Skin epidermis (tissue), 12 donors: ENCODE results near the gene PIGR.

Source experiments
- H3K27ac ChIP-seq, 21 experiments: fragments of 200-600 bp; sonication (generic) in 11 of 21; one replicate each; pipeline ENCODE4 v1.5.0; 2020; ENCODE audit warnings: mild to moderate bottlenecking in 3 of 21, inconsistent platforms in 2 of 21, moderate library complexity in 2 of 21
- H3K4me3 ChIP-seq, 7 experiments: fragments of 200-600 bp; sonication (generic) in 2 of 7; one replicate each; pipeline ENCODE4 v1.5.0; 2020; ENCODE audit warnings: inconsistent platforms in 2 of 7, mild to moderate bottlenecking in 2 of 7, moderate library complexity in 1 of 7

PIGR gene

DNA sequence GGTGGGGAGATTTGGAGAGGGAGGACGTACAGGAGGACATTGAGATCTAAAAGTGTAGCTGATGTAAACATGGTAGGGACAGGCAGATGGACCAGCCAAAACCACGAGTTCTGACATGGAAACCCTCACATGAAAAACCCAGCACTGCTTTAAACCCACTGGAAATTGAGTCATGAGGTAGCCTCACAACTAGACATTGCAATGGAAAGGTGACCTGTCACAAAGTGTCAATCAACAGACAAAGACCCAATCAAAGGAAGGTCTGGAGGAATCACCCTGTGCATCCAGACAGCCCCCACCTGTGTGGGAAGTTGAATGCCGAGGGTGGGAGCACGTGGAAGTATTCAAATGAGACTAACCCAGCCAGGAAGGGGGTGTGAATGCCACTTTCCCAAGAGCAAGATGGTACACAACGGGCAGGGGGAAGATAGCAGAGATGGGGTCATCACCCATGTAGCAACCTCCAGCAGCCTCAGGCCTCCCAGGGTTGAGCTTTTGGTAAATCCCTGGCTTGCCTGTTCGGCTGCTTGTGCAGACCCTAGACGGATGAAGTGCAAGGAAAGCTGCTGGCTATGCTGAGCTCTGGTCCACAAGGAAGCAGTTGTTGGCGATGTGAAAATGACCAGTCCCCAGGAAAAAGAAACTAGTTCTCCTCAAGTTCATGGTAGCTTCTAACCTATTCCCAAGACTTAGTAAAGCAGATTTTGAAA is 30.1 kb downstream of the PIGR start:
- H3K4me3 ChIP-seq: no peak overlapping the region
- peak overlapping the region in 1 of 21 experiments; percentile 3 for H3K27ac ChIP-seq

DNA sequence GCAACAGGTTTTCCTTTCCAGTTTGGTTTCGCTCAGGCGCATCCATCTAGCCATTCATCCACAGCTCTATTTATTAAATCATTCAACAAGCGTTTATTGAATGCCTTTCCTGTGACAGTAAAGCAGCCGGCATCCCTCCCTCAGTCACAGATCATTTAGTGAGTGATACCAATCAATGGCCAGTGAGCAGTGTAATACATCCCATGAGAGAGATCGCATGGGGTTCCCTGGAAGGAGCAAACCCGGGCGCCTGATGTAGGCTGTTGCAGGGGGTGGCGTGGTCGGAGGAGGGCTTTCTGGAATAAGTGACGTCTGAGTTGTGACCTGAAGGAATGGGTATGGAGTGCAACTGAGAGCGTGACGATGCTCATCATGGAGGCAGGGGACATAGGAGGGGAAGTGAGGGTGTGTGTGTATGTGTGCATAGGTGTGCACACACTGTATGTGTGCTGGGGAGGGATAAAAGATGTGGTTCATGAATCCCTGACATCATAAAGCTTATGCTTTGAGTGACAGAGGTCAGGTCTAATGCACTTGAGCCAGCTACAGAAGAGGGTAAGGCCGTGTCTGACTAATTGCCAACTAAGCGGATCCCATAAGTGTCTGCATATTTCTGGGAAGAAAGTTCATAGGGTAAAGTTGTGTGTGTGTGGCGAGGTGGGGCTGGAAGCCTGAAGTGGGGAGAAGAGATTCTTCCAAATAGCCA is 31.1 kb downstream of the PIGR start:
- no peak overlapping the region for H3K4me3 ChIP-seq
- H3K27ac ChIP-seq: no peak overlapping the region

DNA sequence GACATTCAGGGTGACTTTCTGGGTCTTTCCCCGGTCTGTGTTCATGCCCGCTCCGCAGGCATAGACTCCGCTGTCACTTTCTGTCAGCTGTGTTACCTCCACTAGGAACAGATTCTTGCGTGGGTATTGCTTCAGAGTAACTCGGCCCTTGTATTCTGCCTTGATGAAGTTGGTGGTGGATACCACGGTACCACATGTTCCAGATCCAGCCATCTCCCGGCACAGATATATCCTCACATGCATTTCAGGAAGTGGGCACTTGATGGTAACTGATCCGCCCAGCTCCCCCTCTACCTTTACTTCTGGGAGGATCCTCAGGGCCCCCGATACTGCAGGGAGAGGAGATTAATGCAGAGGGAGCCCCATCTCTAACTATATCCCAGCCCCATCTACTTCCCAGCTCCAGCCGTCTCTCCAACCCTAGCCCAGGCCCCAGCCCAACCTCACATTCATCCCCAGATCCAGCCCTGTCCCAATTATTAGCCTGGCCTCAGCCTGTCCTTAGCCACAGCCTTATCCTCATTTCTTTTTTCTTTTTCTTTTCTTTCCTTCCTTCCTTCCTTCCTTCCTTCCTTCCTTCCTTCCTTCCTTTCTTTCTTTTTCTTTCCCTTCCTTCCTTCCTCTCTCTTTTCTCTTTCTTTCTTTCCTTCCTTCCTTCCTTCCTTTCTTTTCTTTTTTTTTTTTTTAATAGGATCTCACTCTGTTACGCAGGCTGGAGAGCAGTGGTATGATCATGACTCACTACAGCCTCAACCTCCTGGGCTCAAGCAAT is 32.3 kb downstream of the PIGR start:
- H3K27ac ChIP-seq: no peak overlapping the region
- no peak overlapping the region for H3K4me3 ChIP-seq

DNA sequence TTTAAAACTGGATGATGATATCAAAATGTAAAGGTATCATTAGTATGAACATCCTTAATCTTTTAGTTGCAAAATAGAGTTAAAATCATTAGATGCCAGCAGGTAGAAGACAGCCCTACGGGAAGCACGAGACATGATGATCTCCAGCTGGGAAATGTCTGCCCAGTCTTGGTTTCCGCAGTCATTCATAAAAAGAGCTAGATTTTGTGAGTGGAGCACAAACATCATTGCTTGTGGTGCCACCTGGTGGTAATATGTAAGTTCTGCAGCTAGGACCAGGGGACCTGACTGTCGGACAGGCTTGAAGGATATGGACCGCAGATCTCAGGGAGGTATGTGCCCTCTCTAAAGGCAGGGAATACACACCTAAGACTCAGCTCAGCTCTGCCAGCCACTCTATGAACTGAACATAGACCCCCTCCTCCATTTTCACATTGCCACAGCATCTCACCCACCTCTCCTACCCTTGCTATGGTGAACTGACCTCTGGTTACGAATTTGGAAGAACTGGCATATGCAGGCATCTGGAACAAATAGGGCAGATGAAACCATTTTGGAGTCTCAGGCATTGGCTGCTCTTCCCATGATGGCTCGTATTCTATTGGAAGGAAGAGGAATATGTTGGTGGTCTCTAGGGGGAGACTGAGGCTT is 33.7 kb downstream of the PIGR start:
- H3K4me3 ChIP-seq: no peak overlapping the region
- no peak overlapping the region for H3K27ac ChIP-seq

DNA sequence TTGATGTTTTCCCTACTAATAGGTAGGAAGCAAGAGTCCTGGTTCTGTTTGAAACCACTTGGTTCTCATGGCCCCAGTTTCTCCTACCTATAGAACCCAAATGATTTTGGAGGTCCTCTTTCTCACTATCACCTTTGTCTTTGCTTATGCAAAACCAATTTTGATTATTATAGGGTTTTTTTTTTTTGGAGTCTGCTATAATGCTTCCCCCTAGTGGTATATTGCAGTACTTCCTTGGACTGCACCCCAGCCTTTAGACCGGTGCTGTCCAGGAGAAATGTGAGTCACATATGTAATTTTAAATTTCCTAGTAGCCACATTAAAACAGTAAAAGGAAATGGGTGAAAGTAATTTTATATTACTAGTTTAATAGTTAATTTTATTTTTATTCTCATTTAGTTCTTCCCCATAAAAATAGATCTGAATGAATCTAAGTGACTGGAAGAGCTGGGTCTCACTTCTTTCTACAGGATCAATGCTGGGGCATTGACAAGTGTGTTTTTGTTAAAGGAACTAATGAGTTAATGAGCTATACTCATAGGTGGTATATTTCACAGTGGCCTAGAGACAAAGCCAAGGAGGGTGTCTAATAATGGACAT is 35.1 kb downstream of the PIGR start:
- no peak overlapping the region for H3K27ac ChIP-seq
- no peak overlapping the region for H3K4me3 ChIP-seq

DNA sequence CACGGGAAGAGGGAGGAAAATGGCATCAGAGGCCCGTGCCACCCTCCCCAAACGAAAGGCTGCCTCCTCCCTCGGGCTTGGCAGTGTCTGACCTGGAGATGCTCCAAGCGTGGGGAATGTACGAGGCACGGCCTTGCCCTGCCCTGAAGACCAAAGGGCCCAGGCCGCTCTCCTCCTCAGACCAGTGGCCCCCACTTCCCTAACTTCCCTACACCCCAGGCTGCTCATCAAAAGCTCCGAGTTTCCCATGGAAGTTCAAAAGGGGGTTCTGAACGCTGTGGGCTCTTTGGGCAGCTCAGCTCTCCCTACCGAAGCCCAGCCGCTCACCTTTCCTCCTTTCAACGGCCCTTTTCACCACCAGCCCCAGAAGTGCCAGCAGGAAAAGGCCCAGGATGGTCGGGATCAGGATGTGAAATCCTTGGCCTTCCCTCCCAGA is 36.4 kb downstream of the PIGR start:
- Histone ChIP-seq H3K4me3 (peak overlapping the region; percentile 25 to 46 (median 42)), H3K27ac (peak overlapping the region in 16 of 21 experiments; percentile 22 to 85 (median 66))

DNA sequence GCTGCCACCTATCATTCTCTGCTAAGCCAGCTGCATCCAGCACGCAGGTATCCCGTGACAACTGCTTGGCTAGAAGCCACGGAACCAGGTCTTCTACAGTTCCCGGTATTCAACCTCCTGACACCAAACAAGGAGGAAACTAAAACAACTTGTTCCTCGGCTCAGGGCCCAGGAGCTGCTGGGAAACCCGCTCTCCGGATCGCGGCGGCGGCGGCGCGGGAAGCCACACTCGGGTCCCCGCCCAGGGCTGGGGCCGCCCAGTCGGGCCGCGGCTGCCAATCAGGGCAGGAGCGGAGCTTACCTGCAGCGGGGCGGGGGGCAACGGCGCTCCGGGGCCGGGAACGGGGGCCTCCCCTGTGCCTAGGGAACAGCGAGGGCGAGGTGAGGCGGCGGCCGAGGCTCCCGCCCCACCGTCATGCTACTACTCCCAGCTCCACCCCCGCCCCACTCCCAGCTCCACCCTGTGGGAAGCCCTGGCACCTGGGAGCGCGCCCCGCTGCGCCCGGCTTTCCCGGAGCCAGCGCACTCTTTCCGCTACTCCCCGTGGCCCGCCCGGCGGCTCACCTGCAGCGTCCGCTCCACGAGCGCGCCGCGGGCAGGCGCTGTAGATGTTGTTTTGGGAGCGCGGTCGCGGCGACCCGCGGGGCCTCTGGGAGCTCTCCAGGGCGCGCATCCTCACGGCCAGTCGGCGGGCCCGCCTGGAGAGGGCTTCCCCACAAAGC is 36.9 kb downstream of the PIGR start:
- Histone ChIP-seq H3K27ac (peak overlapping the region in 20 of 21 experiments; percentile 7 to 85 (median 62)), H3K4me3 (peak overlapping the region; percentile 25 to 46 (median 42))

DNA sequence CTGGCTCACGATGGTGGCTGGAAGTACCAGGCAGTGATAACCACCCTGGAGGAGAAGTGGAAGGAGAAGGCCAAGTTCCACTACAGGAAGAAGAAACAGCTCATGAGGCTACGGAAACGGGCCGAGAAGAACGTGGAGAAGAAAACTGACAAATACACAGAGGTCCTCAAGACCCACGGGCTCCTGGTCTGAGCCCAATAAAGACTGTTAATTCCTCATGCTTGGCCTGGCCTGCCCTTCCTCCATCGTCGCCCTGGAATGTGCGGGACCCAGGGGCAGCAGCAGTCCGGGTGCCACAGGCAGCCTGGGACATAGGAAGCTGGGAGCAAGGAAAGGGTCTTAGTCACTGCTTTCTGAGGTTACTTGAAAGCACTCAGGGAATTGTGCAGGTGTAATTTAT is 38.2 kb downstream of the PIGR start:
- Histone ChIP-seq H3K27ac (no peak overlapping the region), H3K4me3 (no peak overlapping the region)

DNA sequence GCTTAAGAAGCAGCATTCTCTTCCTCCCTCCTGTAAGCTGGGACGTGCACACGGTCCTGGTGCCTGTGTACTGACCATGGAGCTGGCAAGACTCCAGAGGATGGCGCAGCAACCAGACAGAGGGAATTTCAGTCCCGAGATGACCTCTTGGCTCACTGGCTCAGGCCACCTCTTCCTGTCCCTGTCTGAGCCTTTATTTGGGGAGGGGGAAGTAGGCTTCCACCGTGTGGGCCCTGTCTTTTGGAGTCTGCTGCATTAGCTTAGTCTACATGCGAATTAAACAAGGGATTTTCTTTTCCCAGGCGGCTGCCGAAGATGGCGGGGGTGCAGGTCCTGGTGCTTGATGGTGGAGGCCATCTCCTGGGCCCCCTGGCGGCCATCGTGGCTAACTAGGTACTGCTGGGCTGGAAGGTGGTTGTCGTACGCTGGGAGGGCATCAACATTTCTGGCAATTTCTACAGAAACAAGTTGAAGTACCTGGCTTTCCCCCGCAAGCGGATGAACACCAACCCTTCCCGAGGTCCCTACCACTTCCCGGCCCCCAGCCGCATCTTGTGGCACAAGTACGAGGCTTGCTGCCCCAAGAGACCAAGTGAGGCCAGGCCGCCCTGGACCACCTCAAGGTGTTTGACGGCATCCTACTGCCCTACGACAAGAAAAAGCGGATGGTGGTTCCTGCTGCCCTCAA is 38.8 kb downstream of the PIGR start:
- Histone ChIP-seq H3K27ac (no peak overlapping the region), H3K4me3 (no peak overlapping the region)

DNA sequence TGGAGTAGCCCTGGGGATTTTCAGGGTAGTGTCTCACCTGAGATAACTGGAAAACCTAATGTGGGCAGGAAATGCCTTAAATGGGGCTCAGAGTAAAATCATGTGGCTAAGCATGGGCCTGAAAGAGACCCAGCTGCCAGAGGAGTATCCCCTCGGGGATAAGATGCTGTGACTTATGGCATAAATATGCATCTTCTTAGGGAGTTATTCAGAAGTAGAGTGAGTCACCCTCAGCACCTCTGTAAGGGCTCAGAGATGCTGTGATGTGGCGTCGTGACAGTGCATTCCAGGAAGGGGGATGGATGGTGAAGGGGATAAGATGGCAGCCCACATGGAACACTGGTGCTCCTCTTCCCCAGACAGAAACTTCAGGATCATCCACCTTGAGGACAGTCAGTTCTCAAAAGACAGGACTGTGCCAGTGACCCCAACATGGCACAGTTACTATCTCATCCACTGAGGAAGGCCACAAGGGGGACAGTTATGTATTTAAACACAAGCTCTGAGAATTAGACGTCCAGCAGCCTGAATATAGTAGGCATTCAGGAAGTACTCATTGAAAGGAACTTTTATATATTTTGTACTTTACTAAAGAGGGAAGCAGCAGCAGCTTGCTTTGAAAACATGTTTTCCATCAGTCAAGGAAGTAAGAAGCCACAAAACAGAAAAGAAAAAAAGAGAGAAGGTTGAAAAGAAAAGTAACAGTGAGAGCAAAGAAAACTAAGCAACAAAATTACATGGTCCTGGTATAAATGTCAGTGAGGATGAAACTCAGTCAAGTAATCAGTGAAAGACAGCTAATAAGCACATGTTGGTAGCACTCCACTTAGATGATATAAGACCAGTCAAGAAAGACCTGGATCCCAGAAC is 40.7 kb downstream of the PIGR start:
- H3K27ac ChIP-seq: peak overlapping the region in 3 of 21 experiments; percentile 10 to 18 (median 11)
- H3K4me3 ChIP-seq: no peak overlapping the region

DNA sequence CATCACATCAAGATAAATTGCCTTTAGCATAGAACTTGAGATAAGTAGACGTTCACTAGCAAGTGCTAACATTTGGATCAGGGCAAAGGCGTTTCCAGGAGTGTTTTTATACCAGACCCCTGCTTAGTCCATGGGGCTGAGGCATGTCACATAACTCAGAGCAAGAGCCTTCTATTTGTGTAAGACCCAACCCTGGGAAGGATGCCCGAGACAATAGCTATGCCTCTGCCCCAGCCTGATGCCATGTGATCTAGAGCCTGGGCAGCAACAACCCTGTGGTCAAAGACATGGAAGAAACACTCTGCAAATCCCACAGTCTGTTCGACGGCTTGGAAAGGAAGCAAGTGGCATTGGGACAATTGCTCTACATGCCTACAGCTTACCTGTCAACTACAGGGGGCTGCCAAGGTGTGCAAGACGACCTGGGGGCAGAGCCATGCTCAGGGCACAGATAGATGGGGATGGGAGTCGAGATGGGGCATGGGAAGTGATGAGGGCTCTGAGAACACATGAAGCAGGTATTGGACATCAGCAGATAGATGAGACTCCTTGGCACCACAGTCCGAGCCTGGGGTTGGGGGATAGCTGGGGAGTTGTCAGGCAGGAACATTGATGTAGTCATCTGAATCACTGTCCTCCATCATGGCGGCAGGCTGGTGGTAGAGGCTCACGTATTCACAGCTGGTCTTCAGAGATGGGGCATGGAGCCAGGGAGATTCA is 41.7 kb downstream of the PIGR start:
- H3K4me3 ChIP-seq: no peak overlapping the region
- no peak overlapping the region for H3K27ac ChIP-seq

DNA sequence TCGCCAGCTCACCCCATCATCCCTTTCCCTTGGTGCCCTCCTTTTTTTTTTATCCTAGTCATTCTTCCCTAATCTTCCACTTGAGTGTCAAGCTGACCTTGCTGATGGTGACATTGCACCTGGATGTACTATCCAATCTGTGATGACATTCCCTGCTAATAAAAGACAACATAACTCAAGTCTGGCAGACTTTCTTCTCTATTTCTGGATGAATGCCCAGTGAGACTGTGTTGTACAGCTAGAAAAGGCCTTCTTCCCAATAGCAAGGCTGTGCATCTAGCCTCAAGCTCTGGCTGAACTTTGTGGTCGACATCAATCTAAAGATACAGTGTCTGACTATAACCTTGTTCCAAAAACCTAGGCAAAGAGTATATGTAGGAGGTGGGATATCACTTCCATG is 42.6 kb downstream of the PIGR start:
- Histone ChIP-seq H3K27ac (no peak overlapping the region), H3K4me3 (no peak overlapping the region)

DNA sequence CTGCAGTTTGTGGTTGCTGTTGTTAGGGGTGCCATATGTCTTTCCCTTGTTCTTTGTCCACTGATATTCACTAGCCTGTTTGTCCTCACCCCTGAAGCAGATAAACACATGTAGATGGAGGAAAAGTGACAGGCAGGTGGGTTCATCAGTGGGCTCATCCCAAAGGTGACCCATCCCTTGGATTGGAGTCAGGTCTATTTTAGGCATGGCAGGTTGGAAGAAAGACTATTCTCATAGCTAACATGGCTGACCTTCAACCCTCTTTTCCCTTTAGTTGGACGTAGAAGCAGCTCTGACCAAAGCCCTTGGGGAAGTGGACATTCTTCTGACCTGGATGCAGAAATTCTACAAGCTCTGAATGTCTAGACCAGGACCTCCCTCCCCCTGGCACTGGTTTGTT is 43.6 kb downstream of the PIGR start:
- Histone ChIP-seq H3K4me3 (no peak overlapping the region), H3K27ac (no peak overlapping the region)

DNA sequence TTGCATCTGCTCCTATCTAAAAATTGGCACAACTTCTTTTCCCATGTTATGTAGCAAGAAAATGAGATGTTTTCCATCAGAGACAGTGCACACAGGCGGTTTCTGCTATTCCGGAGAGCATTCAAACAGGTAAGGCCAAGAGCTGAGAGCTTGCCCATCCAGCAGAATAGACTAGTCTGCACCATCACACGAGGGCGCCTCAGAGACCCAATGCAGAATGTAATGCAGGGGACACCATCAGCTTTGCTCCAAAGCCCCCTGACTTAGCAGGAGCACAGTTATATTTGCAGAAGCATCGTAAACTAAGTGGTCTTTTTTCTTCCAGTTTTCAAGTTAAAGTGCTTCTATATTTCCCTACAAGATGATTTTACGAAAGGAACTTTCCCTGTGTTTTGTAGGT is 44.3 kb downstream of the PIGR start:
- Histone ChIP-seq H3K4me3 (no peak overlapping the region), H3K27ac (no peak overlapping the region)

DNA sequence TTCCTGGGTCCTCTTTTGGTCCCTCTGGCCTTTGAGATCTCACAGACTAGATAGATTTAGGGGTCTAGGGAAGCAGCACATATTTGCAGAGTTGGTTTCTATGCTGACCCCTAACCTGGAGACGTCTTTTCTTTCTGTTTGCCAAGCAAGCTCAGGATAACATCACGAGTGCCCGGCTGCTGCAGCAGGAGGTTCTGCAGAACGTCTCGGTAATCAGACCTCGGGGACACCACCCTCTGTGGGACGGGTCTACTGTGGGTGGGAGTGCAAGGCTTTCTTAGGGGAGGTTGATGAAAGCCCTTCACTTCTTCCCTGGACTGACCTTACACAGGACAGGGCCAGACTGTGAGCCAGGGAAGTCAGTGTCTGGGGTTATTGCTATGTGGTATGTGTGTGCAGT is 46.1 kb downstream of the PIGR start:
- peak overlapping the region in 1 of 21 experiments; percentile 76 for H3K27ac ChIP-seq
- H3K4me3 ChIP-seq: no peak overlapping the region

DNA sequence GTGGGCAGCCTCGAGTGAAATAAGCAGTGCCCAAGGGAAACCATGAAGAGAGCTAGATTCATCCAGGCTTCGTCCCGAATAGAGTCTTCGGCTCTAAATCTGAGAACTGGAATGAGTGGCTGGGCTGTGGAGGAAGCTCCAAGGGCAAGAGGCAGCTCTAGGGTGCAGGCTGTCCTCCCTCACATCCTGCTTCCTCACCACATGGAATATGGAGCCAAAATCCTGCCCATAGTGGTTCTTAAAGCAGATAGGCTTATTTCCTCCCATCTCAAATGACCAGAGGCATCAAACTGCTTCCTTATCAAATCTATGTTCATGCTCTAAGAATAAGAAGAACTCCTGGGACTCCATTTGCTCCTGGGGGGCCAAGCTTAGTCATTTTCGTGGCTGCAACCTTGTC is 46.5 kb downstream of the PIGR start:
- H3K4me3 ChIP-seq: no peak overlapping the region
- H3K27ac ChIP-seq: peak overlapping the region in 1 of 21 experiments; percentile 76

DNA sequence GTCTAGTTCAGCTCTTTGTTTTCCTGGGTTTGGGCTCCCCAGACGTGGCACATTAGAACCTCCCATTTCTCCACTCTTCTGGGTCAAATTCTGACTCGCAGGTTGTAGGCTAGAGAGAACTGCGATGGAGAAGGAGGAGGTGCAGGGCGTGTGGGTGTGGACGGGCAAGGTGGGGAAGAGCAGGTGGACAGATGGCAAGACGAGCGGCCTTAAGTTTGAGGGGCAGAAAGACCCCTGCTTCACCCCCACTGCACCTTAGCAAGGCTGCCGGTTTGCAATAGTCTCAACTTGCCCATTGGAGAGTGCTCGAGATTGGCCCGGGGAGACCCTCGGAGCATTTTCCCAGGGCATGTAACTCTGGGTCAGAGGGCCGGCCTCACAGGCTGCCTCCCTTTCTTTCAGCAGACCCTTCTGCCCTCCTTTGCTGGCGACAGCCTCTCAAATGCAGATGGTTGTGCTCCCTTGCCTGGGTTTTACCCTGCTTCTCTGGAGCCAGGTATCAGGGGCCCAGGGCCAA is 47.3 kb downstream of the PIGR start:
- Histone ChIP-seq H3K4me3 (no peak overlapping the region), H3K27ac (peak overlapping the region in 5 of 21 experiments; percentile 6 to 76 (median 16))
